ENCODE data around the gene GLB1L3.

GRCh38 chr11:134260983-134261382 lies 15.2 kb upstream of the GLB1L3 start:
- no peak for TF ChIP-seq CTCF (IDR thresholded peaks at IDR 0.05)
- no peak for TF ChIP-seq POLR2A (IDR thresholded peaks at IDR 0.05)
- no peak for TF ChIP-seq POLR2AphosphoS5 (IDR thresholded peaks at IDR 0.05)
